ENCODE results near the gene AGRN.
"Not testable (repeated sequence)": the region's sequence is repeated elsewhere in the genome, so short reads cannot be mapped to it uniquely, and the experiment has no call there.

AGRN gene

GRCh38 chr1:1020000-1020404 lies at the start of gene AGRN:
TSS of gene AGRN (plus strand) at chr1:1020120. CDS start at chr1:1020173, 53 bp downstream.
- peak; percentile 38 for ATAC-seq
- Mint-ChIP-seq H3K36me3 (no peaks in the 10 kb centered on the region), H3K27ac (no peak within 1 kb of the TSS), H3K27me3 (peaks cover 19% of the 10 kb centered on the region), H3K4me1 (peaks cover 17% of the 10 kb centered on the region), H3K9me3 (no peaks in the 10 kb centered on the region), H3K4me3 (peak within 1 kb of the TSS; percentile 76)

DNA sequence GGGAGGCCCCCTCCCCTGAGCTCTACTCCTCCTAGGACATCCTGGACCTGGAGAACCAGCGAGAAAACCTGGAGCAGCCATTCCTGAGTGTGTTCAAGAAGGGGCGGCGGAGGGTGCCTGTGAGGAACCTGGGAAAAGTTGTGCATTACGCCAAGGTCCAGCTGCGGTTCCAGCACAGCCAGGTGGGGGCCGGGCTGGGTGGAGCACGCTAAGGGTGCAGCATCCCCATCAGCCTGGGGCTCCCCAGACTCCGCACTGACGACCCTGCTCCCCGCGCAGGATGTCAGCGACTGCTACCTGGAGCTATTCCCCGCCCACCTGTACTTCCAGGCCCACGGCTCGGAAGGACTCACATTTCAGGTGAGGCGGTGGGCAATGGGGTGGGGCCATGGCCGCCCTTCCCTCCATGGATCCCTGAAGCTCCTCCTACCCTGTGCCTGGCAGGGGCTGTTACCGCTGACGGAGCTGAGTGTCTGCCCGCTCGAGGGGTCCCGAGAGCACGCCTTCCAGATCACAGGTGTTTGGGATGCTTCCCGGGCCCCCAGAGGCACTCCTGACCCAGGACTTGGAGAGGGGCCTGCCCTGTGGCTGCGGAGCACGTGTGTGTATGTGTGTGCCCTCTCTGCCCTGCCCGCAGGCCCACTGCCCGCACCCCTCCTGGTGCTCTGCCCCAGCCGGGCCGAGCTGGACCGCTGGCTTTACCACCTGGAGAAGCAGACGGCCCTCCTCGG lies 49.5 kb upstream of the AGRN start:
- Mint-ChIP-seq H3K4me3 (no peak overlapping the region), H3K36me3 (no peaks in the 10 kb centered on the region), H3K27ac (no peak overlapping the region), H3K9me3 (no peaks in the 10 kb centered on the region), H3K4me1 (no peaks in the 10 kb centered on the region), H3K27me3 (peaks cover 53% of the 10 kb centered on the region)
- no peak for ATAC-seq

DNA sequence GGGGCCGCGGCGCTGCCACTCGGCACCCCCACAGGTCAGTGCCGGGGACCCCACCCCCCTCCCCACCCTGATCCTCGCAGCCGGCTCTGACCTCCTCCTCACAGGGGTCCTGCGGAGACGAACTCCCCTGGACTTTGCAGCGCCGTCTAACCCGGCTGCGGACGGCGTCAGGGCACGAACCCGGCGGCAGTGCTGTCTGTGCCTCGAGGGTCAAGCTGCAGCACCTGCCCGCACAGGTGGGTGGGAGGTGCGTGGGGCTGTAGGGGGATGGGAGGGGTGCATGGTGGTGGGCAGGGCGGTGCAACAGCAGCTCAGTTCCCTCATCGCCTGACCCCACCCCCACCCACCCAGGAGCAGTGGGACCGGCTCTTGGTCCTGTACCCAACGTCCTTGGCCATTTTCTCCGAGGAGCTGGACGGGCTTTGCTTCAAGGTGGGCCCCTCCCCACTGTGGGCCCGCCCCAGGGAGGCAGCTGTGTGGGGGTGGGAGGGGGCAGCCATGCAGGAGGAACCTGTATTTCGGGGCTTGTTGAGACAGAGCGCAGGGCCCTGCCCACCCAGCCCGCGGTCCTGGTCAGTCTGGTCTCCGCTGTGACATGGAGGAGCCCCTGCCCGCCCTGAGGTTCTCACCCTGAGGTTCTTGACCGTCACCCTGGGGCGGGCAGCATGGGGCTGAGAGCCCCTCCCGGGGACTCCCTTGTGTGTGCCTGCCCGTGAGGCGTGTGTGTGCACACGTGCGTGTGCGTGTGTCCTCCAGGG lies 48.8 kb upstream of the AGRN start:
- Mint-ChIP-seq H3K36me3 (no peaks in the 10 kb centered on the region), H3K27ac (no peak overlapping the region), H3K4me1 (peaks cover 7% of the 10 kb centered on the region), H3K27me3 (peaks cover 60% of the 10 kb centered on the region), H3K4me3 (no peak overlapping the region), H3K9me3 (no peaks in the 10 kb centered on the region)
- ATAC-seq, result no peak

DNA sequence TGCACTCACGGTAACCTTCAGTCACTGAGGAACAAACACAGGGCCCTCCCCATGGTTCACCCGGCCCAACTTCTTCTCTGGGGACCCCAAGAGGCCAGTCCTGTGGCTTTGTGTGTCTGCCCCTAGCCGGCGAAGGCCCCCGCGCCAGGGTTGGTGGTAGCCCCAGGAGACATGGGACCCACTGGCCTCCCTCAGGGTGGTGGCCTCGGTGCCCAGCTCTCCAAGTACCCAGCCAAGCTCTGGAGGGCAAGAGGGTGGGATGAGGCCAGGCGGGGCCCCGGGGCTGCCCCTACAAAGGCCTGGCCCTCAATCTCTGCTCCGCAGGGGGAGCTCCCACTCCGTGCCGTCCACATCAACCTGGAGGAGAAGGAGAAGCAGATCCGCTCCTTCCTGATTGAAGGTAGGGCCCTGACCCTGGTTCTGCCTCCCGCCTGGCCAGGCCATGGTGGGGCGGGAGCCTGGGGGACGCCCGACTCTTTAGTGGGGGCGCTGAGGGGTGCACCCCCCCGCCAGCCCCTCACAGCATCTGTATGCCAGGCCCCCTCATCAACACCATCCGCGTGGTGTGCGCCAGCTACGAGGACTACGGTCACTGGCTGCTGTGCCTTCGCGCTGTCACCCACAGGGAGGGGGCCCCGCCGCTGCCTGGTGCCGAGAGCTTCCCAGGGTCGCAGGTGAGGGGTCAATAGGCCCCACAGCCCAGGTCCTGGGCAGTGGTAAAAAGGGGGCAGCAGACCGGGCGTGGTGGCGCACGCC lies 48.0 kb upstream of the AGRN start:
- H3K27me3 Mint-ChIP-seq, result peaks cover 61% of the 10 kb centered on the region

DNA sequence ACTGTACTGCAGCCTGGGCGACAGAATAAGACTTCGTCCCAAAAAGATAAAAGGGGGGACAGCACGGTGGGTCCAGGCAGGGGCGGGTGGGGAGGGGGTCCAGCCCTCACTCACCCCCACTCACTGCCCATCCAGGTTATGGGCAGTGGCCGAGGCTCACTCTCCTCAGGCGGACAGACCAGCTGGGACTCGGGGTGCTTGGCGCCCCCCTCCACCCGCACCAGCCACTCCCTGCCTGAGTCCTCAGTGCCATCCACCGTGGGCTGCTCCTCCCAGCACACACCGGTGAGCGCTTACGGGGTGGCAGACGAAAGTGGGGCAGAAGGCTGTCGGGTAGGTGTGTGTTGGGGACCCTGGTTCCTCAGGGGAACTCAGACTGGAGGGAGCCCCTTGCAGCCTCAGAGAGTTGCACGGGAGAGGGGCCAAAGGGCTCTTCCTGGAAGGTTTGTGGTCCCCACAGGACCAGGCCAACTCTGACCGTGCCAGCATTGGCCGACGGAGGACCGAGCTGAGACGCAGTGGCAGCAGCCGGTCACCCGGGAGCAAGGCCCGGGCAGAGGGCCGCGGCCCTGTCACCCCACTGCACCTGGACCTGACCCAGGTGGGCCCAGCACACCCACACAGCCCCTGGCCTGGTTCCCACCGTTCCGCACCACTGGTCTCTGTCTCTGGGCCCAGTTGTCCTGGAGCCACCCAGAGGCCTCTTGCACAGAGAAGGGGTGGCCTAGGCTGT lies 47.0 kb upstream of the AGRN start:
- Mint-ChIP-seq H3K9me3 (no peaks in the 10 kb centered on the region), H3K27me3 (peaks cover 63% of the 10 kb centered on the region), H3K27ac (no peak overlapping the region), H3K36me3 (no peaks in the 10 kb centered on the region), H3K4me1 (peaks cover 7% of the 10 kb centered on the region), H3K4me3 (no peak overlapping the region)
- no peak for ATAC-seq

More for the DNA sequence above, 48.0 kb upstream of the AGRN start:
- Mint-ChIP-seq H3K4me3 (no peak overlapping the region), H3K9me3 (no peaks in the 10 kb centered on the region), H3K4me1 (peaks cover 7% of the 10 kb centered on the region), H3K36me3 (no peaks in the 10 kb centered on the region), H3K27ac (no peak overlapping the region)
- ATAC-seq, result no peak

DNA sequence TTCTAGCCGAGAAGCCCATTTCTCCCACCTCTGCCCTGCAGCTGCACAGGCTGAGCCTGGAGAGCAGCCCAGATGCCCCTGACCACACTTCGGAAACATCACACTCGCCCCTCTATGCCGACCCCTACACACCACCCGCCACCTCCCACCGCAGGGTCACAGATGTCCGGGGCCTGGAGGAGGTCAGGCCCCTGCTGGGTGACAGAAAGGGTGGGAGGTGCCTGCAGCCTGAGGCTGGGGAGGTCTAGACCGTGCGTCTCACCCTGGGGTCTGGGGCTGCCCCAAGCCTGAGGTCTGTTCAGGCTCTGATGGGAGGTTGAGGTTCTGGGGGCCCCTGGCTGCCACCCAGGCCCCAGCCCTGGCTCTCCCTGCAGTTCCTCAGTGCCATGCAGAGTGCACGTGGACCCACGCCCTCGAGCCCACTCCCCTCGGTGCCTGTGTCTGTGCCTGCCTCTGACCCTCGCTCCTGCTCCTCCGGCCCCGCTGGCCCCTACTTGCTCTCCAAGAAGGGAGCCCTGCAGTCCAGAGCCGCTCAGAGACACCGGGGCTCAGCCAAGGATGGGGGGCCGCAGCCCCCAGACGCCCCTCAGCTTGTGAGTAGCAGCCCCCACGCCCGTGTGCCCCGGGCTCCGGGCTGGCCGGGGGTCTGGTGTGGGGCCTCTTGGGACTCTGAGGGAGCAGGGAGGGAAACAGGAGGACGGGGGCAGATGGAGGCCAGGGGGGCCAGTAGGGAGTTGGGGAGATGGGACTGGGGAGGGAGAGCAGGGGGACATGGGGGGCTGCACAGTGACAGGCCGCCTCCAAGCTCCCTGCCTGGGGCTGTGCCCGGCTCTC lies 46.2 kb upstream of the AGRN start:
- Mint-ChIP-seq H3K4me1 (peaks cover 12% of the 10 kb centered on the region), H3K27me3 (peaks cover 64% of the 10 kb centered on the region), H3K9me3 (no peaks in the 10 kb centered on the region), H3K4me3 (no peak overlapping the region), H3K27ac (no peak overlapping the region), H3K36me3 (peaks cover 5% of the 10 kb centered on the region)
- ATAC-seq, result no peak

GRCh38 chr1:974293-974640 lies 45.7 kb upstream of the AGRN start:
- peaks cover 5% of the 10 kb centered on the region for H3K36me3 Mint-ChIP-seq
- no peaks in the 10 kb centered on the region for H3K9me3 Mint-ChIP-seq
- H3K27me3 Mint-ChIP-seq, result peaks cover 61% of the 10 kb centered on the region
- ATAC-seq, result no peak
- no peak overlapping the region for H3K4me3 Mint-ChIP-seq
- H3K27ac Mint-ChIP-seq, result no peak overlapping the region
- H3K4me1 Mint-ChIP-seq, result peaks cover 12% of the 10 kb centered on the region

GRCh38 chr1:974687-975328 lies 45.1 kb upstream of the AGRN start:
- Mint-ChIP-seq H3K9me3 (no peaks in the 10 kb centered on the region), H3K4me1 (peaks cover 12% of the 10 kb centered on the region), H3K27me3 (peaks cover 61% of the 10 kb centered on the region), H3K27ac (no peak overlapping the region), H3K4me3 (no peak overlapping the region), H3K36me3 (peaks cover 5% of the 10 kb centered on the region)
- no peak for ATAC-seq

- Mint-ChIP-seq H3K27me3 (peaks cover 61% of the 10 kb centered on the region), H3K9me3 (no peaks in the 10 kb centered on the region)
Observed at GRCh38 chr1:975365-975764, 44.6 kb upstream of the AGRN start.

GRCh38 chr1:975896-976683 lies 43.8 kb upstream of the AGRN start:
- Mint-ChIP-seq H3K36me3 (peaks cover 5% of the 10 kb centered on the region), H3K9me3 (no peaks in the 10 kb centered on the region), H3K27me3 (peaks cover 64% of the 10 kb centered on the region), H3K27ac (peak overlapping the region; percentile 10), H3K4me3 (no peak overlapping the region), H3K4me1 (peaks cover 12% of the 10 kb centered on the region)
- ATAC-seq, result peak; percentile 46

More at GRCh38 chr1:975365-975764, 44.6 kb upstream of the AGRN start:
- peaks cover 12% of the 10 kb centered on the region for H3K4me1 Mint-ChIP-seq
- H3K4me3 Mint-ChIP-seq, result no peak overlapping the region
- H3K36me3 Mint-ChIP-seq, result peaks cover 5% of the 10 kb centered on the region
- peak overlapping the region; percentile 10 for H3K27ac Mint-ChIP-seq
- ATAC-seq, result no peak

GRCh38 chr1:976791-977190 lies 43.1 kb upstream of the AGRN start:
- Mint-ChIP-seq H3K27me3 (peaks cover 64% of the 10 kb centered on the region), H3K4me1 (peaks cover 12% of the 10 kb centered on the region)
- not testable (repeated sequence) for H3K4me3 Mint-ChIP-seq, H3K9me3 Mint-ChIP-seq, H3K36me3 Mint-ChIP-seq, ATAC-seq, H3K27ac Mint-ChIP-seq

GRCh38 chr1:978069-978834 lies 41.7 kb upstream of the AGRN start:
- Mint-ChIP-seq H3K4me1 (peaks cover 12% of the 10 kb centered on the region), H3K27ac (peak overlapping the region; percentile 54), H3K36me3 (peaks cover 5% of the 10 kb centered on the region), H3K27me3 (peaks cover 63% of the 10 kb centered on the region), H3K4me3 (no peak overlapping the region), H3K9me3 (no peaks in the 10 kb centered on the region)
- peak; percentile 2 for ATAC-seq

All from stimulated activated memory B cell treated with anti-CD40 and anti-IgM and Interleukin-4, amounts not matched to agents 10 μg/mL and 1 μg/mL and 100 μg/mL, for 72 hours (primary cell).